Subcutaneous preadipocyte (primary cell): ENCODE data around the gene ZPLD1. TPM values are rescaled to one million over a fixed set of nuclear protein-coding genes. Genes with fewer than 3 reads are reported as not detected.

ENCODE experiments used
- total RNA-seq: library from RNA; depleted of rRNA; stranded (reverse); fragments of >200 nt; gene quantifications from 2 replicates; pipeline ENCODE4 v1.2.3, GENCODE V29; 2012

ZPLD1 gene
- total RNA-seq: not detected in 2 replicates

GRCh38 chr3:102434715-102435114 lies at the start of gene ZPLD1:
Gene ZPLD1, plus strand, starts transcription at chr3:102435015. Its CDS starts 3,473 bp downstream, at chr3:102438488.

